HG03097 (cell line): ENCODE measurements around the gene STON1.
"Not testable (repeated sequence)": the region's sequence is repeated elsewhere in the genome, so short reads cannot be mapped to it uniquely, and the experiment has no call there.

Source experiments
- ATAC-seq: cut with Tn5 transposase; IDR thresholded peaks from one replicate; pipeline ENCODE4 v1.9.1; 2021; ENCODE audit not compliant: unreplicated experiment, low FRiP score

STON1 gene

DNA sequence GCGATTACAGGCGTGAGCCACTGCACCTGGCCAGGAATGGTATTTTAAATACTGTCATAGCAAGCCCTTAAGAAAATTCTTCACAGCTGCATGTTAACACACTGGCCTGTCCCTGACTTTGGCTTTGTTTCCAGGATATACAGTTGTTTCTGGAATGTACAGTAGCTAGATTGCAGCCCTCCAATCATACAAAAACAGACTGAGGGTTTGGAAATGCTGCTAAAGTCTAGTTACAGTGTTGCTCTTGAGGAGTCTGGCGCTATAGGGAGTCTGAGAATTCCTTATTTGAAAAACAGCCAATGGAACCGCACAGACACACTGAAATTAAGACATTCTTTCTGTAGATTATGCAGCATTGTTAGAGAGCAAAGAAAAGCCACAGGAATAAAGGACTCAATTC lies 37.7 kb downstream of the STON1 start:
- ATAC-seq: no peak

GRCh38 chr2:48568547-48568946 lies 38.6 kb downstream of the STON1 start:
- ATAC-seq: no peak

DNA sequence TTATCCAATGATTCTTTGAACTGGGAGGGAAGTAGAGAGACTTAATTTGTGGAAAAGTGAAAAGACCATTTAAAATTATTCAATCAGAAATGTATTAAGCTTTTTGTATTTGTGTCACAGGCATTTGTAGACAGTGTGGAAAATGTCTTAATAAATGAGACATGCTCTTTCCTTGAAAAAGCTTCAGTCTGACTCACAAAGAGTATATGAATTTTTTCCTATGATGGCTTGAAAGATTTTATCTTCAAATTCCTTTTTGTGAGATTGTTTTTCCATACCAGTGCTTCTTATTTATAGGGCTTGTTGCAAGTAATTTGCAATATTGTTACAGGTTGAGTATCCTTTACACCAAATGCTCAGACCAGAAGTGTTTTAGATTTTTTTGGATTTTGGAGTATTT lies 39.5 kb downstream of the STON1 start:
- ATAC-seq: no peak

DNA sequence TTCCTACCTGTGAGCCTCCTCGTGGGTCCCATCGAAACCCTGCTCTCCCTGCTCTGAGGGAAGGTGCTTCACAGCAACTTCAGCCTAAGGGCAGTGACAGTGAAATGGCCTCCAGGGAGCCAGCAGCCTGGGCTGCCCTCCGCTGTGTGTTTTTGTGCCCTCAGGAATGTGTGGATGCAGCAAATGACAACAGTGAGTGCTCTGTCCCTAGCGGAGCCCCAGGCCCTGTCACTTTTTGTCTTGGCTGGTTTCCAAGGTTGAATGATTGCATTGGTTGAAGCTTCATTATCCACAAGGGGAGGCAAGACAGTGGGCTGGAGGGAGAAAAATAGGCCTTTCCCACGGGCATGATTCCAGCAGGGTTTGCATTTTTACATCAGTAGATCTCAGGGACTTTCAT lies 42.9 kb downstream of the STON1 start:
- no peak for ATAC-seq

GRCh38 chr2:48574353-48575287 lies 44.7 kb downstream of the STON1 start:
- no peak for ATAC-seq

DNA sequence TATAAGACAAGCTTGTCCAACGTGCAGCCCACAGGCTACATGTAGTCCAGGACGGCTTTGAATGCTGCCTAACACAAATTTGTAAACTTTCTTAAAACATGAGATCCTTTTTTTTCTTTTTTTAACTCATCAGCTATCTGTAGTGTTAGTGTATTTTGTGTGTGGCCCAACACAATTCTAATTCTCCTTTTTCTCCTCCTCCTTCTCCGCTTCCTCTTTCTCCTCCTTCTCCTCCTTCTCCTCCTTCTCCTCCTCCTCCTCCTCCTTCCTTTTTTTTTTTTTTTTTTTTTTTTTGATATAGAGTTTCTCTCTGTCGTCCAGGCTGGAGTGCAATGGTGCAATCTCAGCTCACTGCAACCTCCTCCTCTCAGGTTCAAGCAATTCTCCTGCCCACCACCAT lies 48.4 kb downstream of the STON1 start:
- ATAC-seq: no peak

DNA sequence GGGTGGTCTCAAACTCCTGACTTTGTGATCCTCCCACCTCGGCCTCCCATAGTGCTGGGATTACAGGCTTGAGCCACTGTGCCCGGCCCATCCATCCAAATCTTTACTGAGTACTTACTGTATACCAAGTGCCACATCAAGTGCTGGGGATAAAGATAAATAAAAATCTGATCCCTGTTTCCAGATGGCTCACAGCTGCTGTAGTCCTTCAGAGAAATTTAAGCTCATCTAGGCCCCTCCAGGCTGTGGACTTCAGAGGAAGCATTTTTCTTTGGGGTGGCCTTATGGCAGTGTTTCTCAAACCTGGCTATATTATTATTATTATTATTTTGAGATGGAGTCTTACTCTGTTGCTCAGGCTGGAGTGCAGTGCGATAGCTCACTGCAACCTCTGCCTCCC lies 54.0 kb downstream of the STON1 start:
- ATAC-seq: no peak

GRCh38 chr2:48584551-48584950 lies 54.6 kb downstream of the STON1 start:
- ATAC-seq: no peak

- no peak for ATAC-seq
Measured at GRCh38 chr2:48586433-48586832, 56.5 kb downstream of the STON1 start.

DNA sequence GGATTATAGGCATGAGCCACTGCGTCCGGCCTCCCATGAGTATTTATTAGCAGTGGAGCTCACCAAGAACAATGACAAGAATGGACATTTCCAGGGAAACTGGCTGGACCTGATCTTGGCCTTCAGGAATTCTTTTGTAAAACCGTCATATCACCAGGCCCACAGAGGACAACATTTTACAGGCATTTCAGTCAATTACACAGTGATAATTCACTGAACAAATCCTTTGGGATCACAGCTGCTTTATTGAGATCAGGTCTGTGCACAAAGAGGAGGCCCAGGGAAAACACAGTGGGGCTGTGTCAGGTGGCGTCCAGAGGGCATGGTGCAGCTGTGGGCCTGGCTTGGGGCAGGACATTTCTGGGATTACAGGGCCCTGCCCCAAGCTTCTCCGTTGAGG lies 57.6 kb downstream of the STON1 start:
- no peak for ATAC-seq

DNA sequence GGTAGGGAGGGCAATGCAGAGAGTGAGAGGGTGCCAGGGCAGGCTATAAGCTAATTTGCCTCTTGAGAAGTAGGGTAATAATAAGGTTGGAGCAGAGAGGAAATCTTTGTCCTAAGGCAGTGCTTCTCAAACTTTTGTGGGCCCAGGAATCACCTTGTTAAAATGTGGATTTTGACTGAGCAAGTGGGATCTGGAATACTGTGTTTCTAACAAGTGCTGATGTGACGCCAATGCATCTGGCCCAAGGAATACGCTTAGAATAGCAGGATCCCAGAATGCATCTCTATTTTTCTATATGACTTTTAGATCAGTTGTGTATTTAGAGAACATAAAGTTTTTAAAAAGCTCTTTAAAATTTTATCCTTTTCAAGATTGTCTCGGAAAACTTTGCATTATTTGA lies 58.0 kb downstream of the STON1 start:
- ATAC-seq: no peak

DNA sequence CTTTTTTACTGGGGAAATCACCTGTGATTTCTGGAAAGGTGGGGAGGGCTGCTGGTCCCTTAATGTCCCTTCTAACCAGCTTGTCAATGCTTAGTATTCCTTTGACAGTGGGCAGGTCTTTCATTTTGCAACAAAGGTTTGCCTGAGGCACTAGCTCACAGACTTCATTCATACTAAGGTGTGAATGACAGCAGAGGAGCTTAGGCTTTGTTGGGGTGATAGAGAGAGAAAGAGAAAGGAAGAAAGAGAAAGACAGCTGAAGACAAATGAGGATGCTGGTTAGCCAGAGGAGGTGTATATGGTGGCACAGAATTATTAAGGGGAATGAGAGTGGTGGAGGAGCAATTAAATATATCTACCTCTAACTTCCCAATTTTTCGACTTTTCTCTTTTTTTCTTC lies 58.8 kb downstream of the STON1 start:
- ATAC-seq: no peak

DNA sequence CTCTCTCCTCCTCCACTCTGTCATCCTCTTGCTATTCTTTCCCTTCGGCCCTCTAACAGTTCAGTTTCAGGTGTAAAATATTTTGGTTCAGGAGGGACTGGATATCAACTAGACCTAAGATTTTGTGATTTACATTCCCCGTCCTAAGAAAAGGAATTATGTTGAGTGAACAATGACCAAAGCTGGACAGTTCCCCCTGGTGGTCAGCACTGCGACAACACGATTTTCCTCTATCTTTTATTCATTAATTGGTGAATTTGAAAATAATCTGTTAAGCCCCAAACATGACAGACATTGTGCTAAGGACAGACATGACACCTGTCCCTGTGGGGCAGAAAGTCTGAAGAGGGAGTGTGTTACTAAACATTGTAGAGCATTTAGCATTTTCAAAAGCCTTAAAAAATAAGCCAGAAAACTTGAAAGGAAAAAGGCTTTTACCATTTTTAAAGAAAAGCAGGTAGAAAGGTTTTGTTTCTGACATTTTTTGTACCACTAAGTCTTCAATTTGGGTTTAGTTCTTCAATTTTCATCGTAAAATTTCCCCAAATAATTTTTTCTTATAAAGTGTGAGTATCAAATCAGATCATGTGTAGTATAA lies 59.3 kb downstream of the STON1 start:
- ATAC-seq: no peak

DNA sequence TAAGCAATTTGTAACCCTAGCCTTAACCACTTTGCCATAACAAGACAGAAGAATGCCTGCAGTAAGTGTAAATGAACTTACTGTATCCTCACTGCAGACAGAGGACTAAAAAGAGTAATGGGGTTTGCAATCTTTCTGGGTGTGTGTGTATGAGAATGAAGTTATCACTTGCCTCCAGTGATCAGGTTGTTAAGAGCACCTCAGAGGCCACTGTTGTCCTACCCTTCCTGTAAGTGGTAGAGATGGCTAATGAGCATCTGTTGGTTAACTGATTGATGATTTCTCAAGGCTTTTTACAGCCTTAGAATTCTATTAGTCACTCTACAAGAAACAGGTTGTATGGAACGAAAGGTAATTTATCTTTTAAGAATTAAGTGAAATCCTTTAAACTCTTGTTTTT lies 60.1 kb downstream of the STON1 start:
- ATAC-seq: no peak

DNA sequence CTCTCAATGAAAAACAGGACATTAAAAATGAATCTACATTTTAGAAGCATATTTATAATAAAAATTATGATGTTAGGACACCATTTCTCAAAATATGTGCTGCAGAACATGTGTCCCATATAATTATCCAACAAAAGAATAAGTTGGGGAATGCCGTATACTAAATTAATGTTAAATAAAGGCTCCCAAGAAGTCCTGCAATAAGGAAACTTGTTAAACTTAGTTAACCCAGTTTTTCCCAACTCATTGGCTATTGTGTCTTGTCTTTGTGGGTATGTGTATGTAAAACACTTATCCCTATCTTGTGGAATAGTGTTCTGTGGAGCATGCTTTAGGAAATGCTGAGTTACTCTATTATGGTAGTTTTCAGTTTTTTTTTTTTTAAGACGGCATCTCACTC lies 62.1 kb downstream of the STON1 start:
- no peak for ATAC-seq

DNA sequence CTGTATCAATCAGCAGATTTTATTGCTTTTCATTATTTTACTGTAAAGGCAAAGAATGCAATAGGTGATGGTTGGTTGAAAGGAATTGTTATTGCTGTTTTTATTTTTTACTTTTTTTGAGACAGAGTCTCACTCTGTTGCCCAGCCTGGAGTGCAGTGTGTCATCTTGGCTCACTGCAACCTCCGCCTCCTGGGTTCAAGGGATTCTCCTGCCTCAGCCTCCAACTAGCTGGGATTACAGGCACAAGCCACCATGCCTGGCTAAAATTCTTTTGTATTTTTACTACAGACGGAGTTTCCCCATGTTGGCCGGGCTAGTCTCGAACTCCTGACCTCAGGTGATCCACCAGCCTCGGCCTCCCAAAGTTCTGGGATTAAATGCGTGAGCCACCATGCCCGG lies 66.8 kb downstream of the STON1 start:
- ATAC-seq: not testable (repeated sequence)

- ATAC-seq: no peak
Measured at GRCh38 chr2:48597492-48597891, 67.5 kb downstream of the STON1 start.

DNA sequence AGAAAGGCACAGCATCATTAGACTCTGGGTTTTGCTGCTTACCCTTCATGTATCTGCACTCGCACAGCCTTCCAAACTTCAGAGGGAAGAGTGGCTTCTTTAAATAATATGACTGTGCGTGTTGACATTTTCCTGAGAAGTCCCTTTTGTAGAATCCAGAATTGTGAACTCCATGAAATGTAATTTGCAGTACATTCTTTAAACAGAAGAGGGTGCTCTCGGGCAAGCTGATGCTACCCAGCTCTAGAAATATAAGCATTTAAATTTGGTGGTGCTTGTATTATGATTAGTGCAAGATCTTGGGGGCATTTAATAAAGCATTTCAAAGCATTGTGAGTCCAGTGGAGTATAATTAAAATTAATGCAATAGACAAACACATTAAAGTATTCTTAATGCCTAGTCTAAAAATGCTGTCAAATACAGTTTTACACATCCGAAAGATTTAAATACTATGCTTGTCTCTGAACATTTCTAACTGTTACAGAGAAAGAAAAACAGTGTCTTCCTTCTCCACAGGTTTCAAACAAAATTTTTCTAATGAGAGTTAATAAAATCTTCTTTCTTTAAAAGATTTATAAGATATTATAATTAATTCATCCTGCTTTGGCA lies 70.4 kb downstream of the STON1 start:
- no peak for ATAC-seq

DNA sequence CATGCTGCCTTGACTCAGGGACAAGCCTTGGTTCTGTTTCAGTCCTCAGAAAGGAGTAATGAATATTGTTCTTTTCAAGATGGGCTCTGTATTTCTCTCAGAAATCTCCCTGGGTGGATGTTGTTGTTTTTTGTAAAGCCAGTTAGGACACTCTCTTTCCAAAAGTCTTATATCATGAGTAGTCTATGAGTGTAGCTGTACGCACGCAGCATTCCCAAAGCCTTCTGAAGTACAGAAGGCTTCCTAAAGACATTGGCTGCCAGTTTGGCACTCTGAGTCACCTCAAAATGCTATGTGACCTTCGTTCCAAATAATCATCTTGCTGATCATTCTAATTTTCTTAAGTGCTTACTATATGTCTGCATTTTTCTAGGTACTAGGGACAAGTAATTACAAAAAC lies 71.0 kb downstream of the STON1 start:
- no peak for ATAC-seq

DNA sequence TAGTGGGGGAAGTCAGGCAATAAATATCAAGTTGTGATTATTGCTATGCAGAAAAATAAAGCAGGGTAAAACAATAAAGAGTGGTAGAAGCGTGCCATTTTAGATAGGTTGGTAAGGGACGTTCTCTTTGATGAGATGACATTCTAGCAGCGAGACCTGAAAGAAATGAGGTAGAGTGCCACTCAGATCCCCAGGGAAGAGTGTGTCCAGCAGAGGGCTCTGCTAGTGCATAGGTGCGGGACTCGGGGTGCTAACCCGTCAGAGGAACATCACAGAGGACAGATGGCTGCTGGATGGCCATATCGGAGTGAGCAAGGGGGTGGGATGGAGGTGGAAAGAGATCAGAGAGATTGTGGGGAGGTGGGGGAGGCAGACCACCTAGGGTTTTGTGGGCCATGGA lies 71.4 kb downstream of the STON1 start:
- ATAC-seq: no peak

DNA sequence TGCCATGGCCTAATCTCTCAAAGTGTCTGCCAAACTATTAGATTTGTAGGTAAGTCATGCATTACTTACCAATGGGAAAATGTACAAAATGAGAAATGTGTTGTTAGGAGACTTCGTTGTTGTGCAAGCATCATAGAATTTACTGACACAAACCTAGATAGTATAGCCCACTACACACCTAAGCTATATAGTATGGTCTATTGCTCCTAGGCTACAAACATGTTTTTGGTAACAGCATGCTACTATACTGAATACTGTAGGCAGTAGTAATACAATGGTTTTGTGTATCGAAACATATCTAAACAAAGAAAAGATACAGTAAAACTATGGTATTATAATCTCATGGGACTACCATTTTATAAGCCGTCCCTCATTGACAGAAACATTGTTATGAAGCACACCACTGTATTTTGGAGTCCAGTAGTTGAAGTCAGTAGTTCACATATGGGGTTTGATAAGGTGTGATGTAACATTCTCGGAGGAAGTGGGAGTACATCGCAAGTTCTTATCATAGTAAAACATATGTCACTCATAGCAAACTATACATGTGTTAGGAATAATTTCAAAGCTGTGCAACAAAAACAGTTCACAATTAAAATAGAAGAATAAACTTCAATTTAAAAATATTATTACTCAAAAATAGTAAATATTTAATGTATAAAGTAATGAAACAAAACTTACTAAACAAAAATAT lies 75.7 kb downstream of the STON1 start:
- no peak for ATAC-seq
